Adipose tissue (tissue), 3 donors: ENCODE data around the gene SAMD4A. TPM values are rescaled to one million over a fixed set of nuclear protein-coding genes. Genes with fewer than 3 reads are reported as not detected.
"Not testable (repeated sequence)": the region's sequence is repeated elsewhere in the genome, so short reads cannot be mapped to it uniquely, and the experiment has no call there.

Source experiments
- H3K27ac ChIP-seq: one replicate; pipeline ENCODE4 v1.5.1; 2013; ENCODE audit warnings: low read depth, low read length
- WGBS, 3 donors: extraction: QIAGEN DNeasy Blood & Tissue Kit; methylation state at CpG; one replicate each; pipeline ENCODE4 v1.1.7; 2013; 5-methylcytosine and 5-hydroxymethylcytosine counted together
- polyA plus RNA-seq, 3 donors: library from polyadenylated mRNA; stranded (reverse); fragments of 200-250 nt; gene quantifications; one replicate each; pipeline ENCODE4 v1.2.3, GENCODE V29; 2013
- donor health status: healthy with polysubstance abuse.
- donor health status: Bipolar disorder and iron deficiency.
- donor health status: healthy.

SAMD4A gene
- polyA plus RNA-seq, 3 donors: 2.5 to 23.8 (median 11.9) TPM

- WGBS, 3 donors: 94 to 97% (median 95%) methylated on average over 9 of the region's 9 CpGs
- no peak overlapping the region for H3K27ac ChIP-seq
Measured at GRCh38 chr14:54622192-54622958, 55.4 kb downstream of the SAMD4A start.

- H3K27ac ChIP-seq: no peak overlapping the region
- WGBS, 3 donors: 92 to 100% (median 96%) methylated on average over 1 of the region's 1 CpG
Measured at GRCh38 chr14:54623279-54624004, 56.5 kb downstream of the SAMD4A start.

GRCh38 chr14:54624005-54624358 lies 57.1 kb downstream of the SAMD4A start:
- H3K27ac ChIP-seq: not testable (repeated sequence)
- 90 to 92% (median 92%) methylated on average over 19 of the region's 19 CpGs for WGBS, 3 donors

DNA sequence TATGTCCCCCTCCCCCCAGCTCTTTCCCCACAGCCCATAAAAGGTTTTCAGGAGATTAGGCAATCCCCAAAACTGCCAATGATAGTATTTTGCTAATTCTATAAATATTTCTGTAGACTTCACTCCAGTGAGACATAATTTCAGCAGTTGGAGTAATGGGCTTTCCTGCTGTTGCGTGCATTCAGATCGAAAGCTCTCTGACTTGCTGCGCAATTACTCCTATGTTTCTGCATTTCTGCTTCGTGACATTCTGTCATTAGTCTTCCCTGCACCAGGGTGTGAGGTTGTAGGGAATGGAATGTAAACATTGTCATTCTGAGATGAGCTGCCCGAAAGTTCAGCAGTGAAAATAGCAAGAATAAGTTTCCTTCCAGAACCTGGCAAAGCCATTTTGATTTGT lies 58.2 kb downstream of the SAMD4A start:
- 65 to 72% (median 66%) methylated on average over 5 of the region's 5 CpGs for WGBS, 3 donors
- H3K27ac ChIP-seq: no peak overlapping the region

DNA sequence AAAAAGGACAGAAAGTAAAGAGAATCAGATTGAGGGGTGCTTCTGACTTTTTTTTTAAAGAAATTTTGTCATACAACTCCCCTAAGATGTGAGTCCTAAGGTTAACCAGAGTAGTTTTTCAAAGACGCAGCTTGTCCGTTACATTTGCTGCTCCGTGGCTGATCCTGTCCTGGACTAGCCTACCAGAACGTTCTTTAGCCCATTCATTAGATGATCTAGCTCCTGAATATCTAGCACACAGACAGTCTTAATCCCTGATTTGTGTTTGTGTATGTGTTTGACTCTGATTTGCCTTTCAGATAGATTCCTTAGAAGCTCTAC lies 60.3 kb downstream of the SAMD4A start:
- H3K27ac ChIP-seq: no peak overlapping the region
- 38 to 79% (median 42%) methylated on average over 4 of the region's 4 CpGs for WGBS, 3 donors

DNA sequence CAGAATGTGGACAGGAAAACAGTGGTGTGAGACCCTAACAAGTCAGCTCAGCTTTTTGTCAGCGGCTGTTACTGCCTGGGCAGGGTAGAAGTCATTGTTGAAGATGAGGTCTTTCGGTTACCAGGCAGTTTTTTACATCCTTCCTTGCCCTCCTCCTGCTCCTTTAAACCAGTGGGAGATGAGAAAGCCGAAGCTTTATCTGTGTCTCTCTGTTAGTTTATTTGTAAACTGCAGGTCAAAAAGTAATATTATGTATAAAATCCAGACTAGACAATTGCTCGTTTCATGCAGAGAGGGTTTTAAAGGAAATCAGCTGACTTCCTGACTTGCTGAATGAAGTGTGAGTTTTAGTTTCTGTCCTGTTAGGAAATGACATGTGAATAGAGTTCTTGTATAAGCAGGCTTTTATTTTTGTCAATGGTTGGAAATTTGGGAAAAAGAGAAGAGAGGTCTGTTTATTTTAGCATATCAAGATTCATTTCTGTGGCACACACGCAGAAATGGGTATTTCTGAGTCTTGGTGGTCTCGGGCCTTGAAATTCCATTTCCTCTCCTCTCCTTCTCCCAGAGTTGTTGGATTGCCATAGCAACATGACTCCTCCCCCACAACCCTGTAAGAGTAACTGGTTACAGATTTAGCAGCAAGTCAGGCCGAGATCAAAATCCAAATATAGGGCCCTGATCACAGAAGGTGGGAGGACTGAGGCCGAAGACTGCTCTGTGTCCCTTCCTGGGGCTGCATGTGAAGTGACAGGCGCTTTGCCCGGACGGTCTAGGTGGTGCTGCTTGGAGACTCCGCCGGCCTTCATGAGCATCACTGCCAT lies 60.8 kb downstream of the SAMD4A start:
- H3K27ac ChIP-seq: no peak overlapping the region
- WGBS, 3 donors: 30 to 71% (median 32%) methylated on average over 13 of the region's 13 CpGs

- H3K27ac ChIP-seq: no peak overlapping the region
- 94 to 95% (median 95%) methylated on average over 3 of the region's 3 CpGs for WGBS, 3 donors
Measured at GRCh38 chr14:54629183-54629582, 62.3 kb downstream of the SAMD4A start.

DNA sequence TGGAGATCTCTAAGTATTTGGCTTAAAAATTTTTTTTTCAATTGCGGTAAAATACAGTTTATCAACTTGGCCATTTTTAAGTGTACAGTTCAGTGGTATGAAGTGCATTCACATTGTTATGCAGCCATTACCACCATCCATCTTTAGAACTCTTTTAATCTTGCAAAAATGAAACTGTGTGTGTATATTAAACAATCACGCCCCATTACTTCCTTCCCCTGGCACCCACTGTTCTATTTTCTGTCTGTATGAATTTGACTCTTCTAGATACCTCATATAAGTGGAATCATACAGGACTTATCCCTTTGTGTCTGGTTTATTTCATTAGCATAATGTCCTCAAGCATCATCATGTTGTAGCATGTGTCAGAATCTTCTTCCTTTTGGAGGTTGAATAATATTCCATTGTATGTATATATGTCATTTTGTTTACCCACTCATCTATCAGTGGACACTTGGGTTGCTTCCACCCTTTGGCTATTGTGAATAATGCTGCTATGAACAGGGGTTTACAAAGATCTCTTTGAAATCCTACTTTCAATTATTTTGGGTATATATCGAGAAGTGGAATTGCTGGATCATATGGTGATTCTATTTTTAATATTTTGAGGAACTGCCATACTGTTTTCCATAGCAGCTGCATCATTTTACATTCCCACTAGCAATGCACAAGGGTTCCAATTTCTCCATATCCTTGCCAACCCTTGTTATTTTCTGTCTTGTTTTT lies 62.9 kb downstream of the SAMD4A start:
- WGBS, 3 donors: 44 to 67% (median 57%) methylated on average over 3 of the region's 3 CpGs
- no peak overlapping the region for H3K27ac ChIP-seq

DNA sequence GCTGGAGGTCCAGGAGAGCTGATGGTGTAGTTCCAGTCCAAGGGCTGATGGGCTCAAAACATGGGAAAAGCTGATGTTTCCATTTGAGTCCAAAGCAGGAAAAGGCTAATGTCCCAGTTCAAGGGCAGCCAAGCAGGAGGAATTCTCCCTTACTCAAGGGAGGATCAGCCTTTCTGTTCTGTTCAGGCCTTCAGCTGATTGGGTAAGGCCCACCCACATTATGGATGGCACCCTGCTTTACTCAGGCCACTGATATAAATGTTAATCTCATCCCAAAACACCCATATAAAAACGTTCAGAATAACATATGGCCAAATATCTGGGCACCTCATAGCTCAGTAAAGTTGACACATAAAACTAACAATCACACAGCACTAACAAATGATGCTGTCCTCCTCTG lies 64.1 kb downstream of the SAMD4A start:
- 47 to 68% (median 64%) methylated on average over 1 of the region's 1 CpG for WGBS, 3 donors
- H3K27ac ChIP-seq: no peak overlapping the region

GRCh38 chr14:54632452-54632851 lies 65.5 kb downstream of the SAMD4A start:
- WGBS, 3 donors: 88 to 96% (median 95%) methylated on average over 1 of the region's 1 CpG
- H3K27ac ChIP-seq: no peak overlapping the region

DNA sequence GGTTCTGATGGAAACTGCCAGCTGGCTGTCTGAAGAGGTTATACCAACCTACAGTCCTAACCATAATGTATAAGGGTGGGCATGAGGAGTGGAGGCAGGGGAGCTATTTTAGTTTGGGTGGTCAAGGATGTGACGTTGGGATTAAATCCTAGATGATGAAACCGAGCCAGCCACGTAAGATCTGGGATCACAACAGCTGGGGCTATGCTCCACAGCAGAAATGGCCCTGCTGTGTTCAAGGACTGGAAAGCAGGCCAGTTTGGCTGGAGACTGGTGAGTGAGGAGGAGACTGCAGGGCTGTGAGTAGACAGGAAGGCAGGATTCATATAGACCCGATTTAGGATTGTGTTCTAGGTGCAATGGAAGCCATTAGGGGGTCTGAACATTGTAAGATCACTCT lies 66.1 kb downstream of the SAMD4A start:
- H3K27ac ChIP-seq: no peak overlapping the region
- 85 to 90% (median 88%) methylated on average over 4 of the region's 4 CpGs for WGBS, 3 donors

- H3K27ac ChIP-seq: no peak overlapping the region
- 81 to 84% (median 84%) methylated on average over 8 of the region's 8 CpGs for WGBS, 3 donors
Measured at GRCh38 chr14:54637270-54638134, 70.6 kb downstream of the SAMD4A start.

DNA sequence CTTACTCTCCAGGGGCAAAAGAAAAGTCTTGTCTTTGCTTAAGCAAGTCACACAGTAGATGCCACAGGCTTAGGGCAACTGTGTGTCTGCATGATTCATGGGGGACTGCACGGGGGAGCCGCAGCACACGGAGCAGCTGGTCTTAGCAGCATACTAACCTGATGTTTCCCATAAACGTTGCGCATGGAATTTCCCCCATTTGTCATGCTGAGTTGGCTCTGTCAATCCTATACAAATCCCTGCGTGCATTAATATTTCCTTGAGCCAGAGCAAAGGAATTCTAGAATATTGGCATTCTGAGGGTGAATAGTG lies 71.2 kb downstream of the SAMD4A start:
- 59 to 71% (median 69%) methylated on average over 6 of the region's 6 CpGs for WGBS, 3 donors
- no peak overlapping the region for H3K27ac ChIP-seq

GRCh38 chr14:54639611-54640010 lies 72.7 kb downstream of the SAMD4A start:
- WGBS, 3 donors: 61 to 77% (median 62%) methylated on average over 2 of the region's 2 CpGs
- no peak overlapping the region for H3K27ac ChIP-seq

DNA sequence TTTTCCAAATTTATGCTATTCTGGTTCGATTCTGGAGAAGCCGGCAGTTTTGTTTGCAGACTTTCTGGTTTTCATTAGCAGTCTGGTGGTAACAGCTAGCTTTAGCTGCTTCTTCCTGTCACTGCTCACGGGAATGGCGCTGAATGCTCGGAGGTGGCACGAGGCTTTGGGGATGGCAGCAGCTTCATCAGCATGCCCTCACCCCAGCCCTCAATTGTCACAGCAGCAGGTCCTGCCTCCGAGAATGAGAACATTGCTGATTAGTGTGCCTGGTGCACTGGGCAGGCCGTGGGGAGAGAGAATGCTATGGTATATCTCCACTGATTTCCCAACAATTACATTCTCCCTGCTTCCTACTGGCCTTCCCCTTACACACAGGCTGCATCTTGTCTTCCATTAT lies 73.6 kb downstream of the SAMD4A start:
- WGBS, 3 donors: 84 to 92% (median 88%) methylated on average over 8 of the region's 8 CpGs
- no peak overlapping the region for H3K27ac ChIP-seq

GRCh38 chr14:54642121-54642520 lies 75.2 kb downstream of the SAMD4A start:
- 59 to 69% (median 67%) methylated on average over 2 of the region's 2 CpGs for WGBS, 3 donors
- H3K27ac ChIP-seq: no peak overlapping the region

DNA sequence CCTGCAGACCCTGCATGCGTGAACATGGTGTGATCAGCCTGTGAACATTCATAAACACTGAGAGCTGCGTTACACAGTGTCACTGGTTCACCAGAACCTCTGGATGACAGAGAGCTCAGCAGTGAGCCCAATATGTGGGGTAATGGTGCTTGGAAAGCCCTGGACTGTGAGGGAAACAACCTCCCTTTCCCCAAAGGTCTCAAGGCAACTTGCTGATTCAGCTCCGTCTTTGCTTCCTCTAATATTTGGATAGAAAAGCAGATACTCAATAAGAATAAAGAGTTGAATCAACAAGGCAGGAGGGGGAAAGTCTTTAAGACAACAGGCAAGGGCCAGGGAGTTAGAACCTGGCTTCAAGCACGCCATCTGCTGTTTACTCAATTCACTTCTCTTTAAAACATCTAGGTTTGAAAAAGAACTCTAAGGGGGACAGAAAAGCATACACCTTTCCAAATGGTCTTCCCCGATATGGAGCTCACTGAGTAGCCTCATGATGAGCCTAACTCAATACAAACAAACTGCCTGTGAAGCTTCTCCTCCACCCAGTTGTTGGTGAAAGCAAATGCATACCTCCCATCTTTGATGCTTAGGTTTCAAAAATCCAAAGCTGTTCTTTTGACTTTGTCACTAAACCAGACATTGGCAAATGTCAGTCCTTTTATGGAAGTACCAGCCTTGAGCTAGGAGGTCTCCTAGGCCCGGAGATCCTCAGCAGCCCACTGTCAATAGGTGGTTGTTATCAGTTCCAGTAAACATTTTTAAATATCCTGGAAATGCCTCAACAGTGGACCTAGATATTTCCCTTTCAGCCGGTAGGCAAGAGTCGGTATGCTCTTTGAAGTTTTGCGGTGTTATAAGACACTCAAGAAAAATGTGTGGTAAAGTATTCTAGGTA lies 76.1 kb downstream of the SAMD4A start:
- H3K27ac ChIP-seq: no peak overlapping the region
- 67 to 76% (median 75%) methylated on average over 9 of the region's 9 CpGs for WGBS, 3 donors
